Testis (tissue), 3 donors: ENCODE results near the gene COL4A2. TPM values are rescaled to one million over a fixed set of nuclear protein-coding genes. Genes with fewer than 3 reads are reported as not detected.

Experiments
- DNase-seq: peaks from one replicate; pipeline ENCODE4 v3.0.0-alpha.2; 2019
- H3K27ac ChIP-seq, 2 donors: fragments of 200-600 bp; sonication (generic); one replicate each; pipeline ENCODE4 v1.5.1; 2019
- H3K27me3 ChIP-seq: fragments of 200-600 bp; sonication (generic); one replicate; pipeline ENCODE4 v1.5.1; 2019
- H3K36me3 ChIP-seq: fragments of 200-600 bp; sonication (generic); one replicate; pipeline ENCODE4 v1.5.1; 2017; ENCODE audit warnings: low read depth; ENCODE audit errors: missing control alignments
- H3K4me1 ChIP-seq: fragments of 200-600 bp; sonication (generic); one replicate; pipeline ENCODE4 v1.5.1; 2019
- H3K4me3 ChIP-seq, 2 donors: fragments of 200-600 bp; sonication (generic); one replicate each; pipeline ENCODE4 v1.5.1; 2017 to 2019
- H3K9me3 ChIP-seq: fragments of 200-600 bp; sonication (generic); one replicate; pipeline ENCODE4 v1.5.1; 2017
- CTCF ChIP-seq, 3 experiments: fragments of 450-650 bp in 2 of 3; fragments of 200-600 bp in 1 of 3; sonication (generic) in 1 of 3; IDR thresholded peaks; one replicate each; pipeline ENCODE4 v1.5.1; 2016 to 2019; ENCODE audit warnings: antibody characterized with exemption in 3 of 3, mild to moderate bottlenecking in 2 of 3, moderate library complexity in 1 of 3
- POLR2A ChIP-seq: fragments of 450-650 bp; IDR thresholded peaks from one replicate; pipeline ENCODE4 v1.6.1; 2017; ENCODE audit warnings: antibody characterized with exemption, mild to moderate bottlenecking, moderate library complexity
- WGBS, 2 donors: methylation state at CpG; one replicate each; pipeline ENCODE4 v1.1.5; 2018; 5-methylcytosine and 5-hydroxymethylcytosine counted together
- intact Hi-C: fragments of 100-400 bp; cut with DNase I; formaldehyde crosslinking; loops from one replicate; pipeline ENCODE4 v1.15.1; 2023; ENCODE audit warnings: low total_unique reads
- polyA plus RNA-seq: library from polyadenylated mRNA; stranded (reverse); fragments of 350-450 nt; fragmentation: Illumina TruSeq; extraction: RNeasy Lipid Tissue Mini Kit (QIAGEN cat#74804); gene quantifications from one replicate; pipeline ENCODE4 v1.2.3, GENCODE V29; 2014; ENCODE audit warnings: low read depth, low replicate concordance; ENCODE audit not compliant: insufficient read depth
- total RNA-seq, 2 donors: library from RNA; depleted of rRNA; stranded (reverse); fragments of >200 nt; gene quantifications; one replicate each; pipeline ENCODE4 v1.2.3, GENCODE V29; 2016

COL4A2 gene
- total and polyA plus RNA-seq, 3 donors from 2014 or later, result 69.1 to 89.9 (median 81.0) TPM

GRCh38 chr13:110420626-110421025 is 113.5 kb downstream of the COL4A2 start:
- 85 to 87% methylated on average over 6 of the region's 6 CpGs for whole genome bisulfite sequencing, 2 donors
- Histone ChIP-seq H3K4me3 (no peak overlapping the region), H3K9me3 (no peaks in the 10 kb centered on the region), H3K27ac (no peak overlapping the region), H3K4me1 (peaks cover 7% of the 10 kb centered on the region), H3K36me3 (no peaks in the 10 kb centered on the region), H3K27me3 (no peaks in the 10 kb centered on the region)
- TF ChIP-seq CTCF (IDR thresholded peaks at IDR 0.05), result no peak
- TF ChIP-seq POLR2A, result no peak
- no peak for DNase-seq
- intact Hi-C loops, result no loop called here

GRCh38 chr13:110421061-110421460 is 114.0 kb downstream of the COL4A2 start:
- Histone ChIP-seq H3K27ac (no peak overlapping the region), H3K9me3 (no peaks in the 10 kb centered on the region), H3K4me1 (peaks cover 3% of the 10 kb centered on the region), H3K4me3 (no peak overlapping the region), H3K36me3 (no peaks in the 10 kb centered on the region), H3K27me3 (no peaks in the 10 kb centered on the region)
- intact Hi-C loops, result no loop called here
- WGBS, 2 donors, result 82 to 83% methylated on average over 4 of the region's 4 CpGs
- DNase-seq, result no peak
- TF ChIP-seq POLR2A (no peak), CTCF (IDR thresholded peaks at IDR 0.05) (no peak)

GRCh38 chr13:110421696-110422385 is 114.8 kb downstream of the COL4A2 start:
- intact Hi-C loops, result no loop called here
- H3K4me1 ChIP-seq, result no peaks in the 10 kb centered on the region
- H3K27ac ChIP-seq, result no peak overlapping the region

GRCh38 chr13:110422913-110423688 is 116.0 kb downstream of the COL4A2 start:
- TF ChIP-seq POLR2A (no peak), CTCF (IDR thresholded peaks at IDR 0.05) (no peak)
- H3K27ac ChIP-seq, result no peak overlapping the region
- intact Hi-C loops, result no loop called here
- no peaks in the 10 kb centered on the region for H3K27me3 ChIP-seq
- WGBS, 2 donors, result 77% methylated on average over 12 of the region's 12 CpGs
- no peak for DNase-seq
- H3K36me3 ChIP-seq, result no peaks in the 10 kb centered on the region
- H3K9me3 ChIP-seq, result no peaks in the 10 kb centered on the region
- no peak overlapping the region for H3K4me3 ChIP-seq
- H3K4me1 ChIP-seq, result no peaks in the 10 kb centered on the region

More at GRCh38 chr13:110421696-110422385, 114.8 kb downstream of the COL4A2 start:
- no peak overlapping the region for H3K4me3 ChIP-seq
- H3K36me3 ChIP-seq, result no peaks in the 10 kb centered on the region
- H3K27me3 ChIP-seq, result no peaks in the 10 kb centered on the region
- 86 to 90% methylated on average over 11 of the region's 11 CpGs for WGBS, 2 donors
- TF ChIP-seq POLR2A, result no peak
- no peak for TF ChIP-seq CTCF (IDR thresholded peaks at IDR 0.05)
- no peak for DNase-seq
- H3K9me3 ChIP-seq, result no peaks in the 10 kb centered on the region
